ENCODE data around the gene TSR1.

TSR1 gene

DNA sequence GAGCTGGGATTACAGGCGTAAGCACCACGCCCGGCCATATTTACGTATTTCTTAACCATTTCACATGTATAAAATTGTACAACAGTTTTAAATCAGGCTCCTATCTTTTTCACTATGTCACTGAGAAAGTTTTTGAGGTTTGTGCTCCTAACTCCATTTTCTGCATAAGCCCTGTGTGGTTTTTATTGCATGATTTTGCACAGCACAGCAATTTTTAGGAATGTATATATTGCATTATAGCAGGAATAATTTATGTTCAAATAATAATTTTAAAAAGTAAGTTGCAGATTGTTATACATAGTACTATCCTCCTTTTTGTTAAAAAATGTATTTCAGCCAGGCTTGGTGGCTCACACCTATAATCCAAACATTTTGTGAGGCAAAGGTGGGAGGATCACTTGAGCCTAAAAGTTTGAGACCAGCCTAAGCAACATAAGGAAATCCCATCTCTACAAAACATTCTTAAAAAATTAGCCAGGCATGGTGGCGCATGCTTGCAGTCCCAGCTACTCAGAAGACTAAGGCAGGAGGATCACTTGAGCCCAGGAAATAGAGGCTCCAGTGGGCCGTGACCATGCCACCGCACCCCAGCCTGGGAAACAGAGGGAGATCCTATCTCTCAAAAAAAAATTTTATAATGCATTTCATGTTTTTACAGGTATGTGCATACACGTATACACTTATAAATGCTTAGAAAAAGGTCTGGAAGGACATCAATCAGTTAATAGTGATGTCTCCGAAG, 58.7 kb downstream of the TSR1 start:
- DNase-seq, result no peak

DNA sequence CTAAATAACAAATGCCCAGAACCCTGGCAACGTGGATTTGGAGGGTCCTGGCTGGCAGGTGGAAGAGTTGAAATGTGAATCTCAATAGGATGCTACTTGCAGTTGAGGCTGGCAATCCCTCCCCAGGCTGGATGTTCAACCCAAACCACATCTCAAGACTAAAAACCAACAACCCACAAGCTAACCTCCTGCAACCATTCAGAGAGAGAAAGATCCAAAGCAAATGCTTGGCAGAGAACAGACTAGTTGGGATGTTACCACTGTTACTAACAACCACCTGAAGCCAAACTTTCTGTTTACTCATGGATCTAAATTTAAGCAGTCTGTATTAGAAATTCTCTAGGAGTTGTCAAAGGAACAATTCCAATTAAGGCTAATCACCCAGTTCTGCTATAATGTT, 60.5 kb downstream of the TSR1 start:
- DNase-seq, result no peak

DNA sequence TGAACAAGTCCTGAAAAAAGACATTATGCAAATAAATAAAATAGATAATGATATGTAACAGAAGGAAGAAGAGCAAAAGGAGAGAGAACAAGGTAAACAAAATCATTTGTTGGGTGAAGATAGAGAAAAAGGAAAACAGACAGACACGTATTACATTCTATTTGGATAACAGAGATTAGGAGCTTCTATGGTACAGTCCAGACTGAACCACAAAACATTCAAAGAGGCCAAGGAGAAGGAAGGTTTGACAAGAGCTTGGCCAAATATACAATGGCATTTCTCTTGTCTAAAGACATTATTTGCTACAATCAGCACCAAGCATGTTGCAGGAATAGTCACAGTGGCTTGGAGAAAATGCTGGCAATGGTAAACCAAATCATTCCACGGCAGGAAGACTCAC, 61.8 kb downstream of the TSR1 start:
- DNase-seq, result no peak

Measured in stimulated activated CD4-positive, alpha-beta T cell treated with anti-CD3 and anti-CD28 coated beads, Interleukin-2, amount 100 ng/mL, for 48 hours (primary cell).